Upper lobe of left lung (tissue), 4 donors: ENCODE results near the gene SIN3A.

Experiments used
- EP300 ChIP-seq, 4 donors: sonication (generic); formaldehyde crosslinking; IDR thresholded peaks; one replicate each; pipeline ENCODE4 v1.5.1; 2017; ENCODE audit warnings: antibody characterized with exemption in 4 of 4, control low read depth in 2 of 4
- TF ChIP-seq, protein P1 (sequence below), 6 experiments: fragments of 450-650 bp in 4 of 6; fragments of 200-600 bp in 2 of 6; sonication (generic) in 2 of 6; IDR thresholded peaks; one replicate each; pipeline ENCODE4 v1.5.1; 2016 to 2019; ENCODE audit warnings: antibody characterized with exemption in 6 of 6

DNA sequence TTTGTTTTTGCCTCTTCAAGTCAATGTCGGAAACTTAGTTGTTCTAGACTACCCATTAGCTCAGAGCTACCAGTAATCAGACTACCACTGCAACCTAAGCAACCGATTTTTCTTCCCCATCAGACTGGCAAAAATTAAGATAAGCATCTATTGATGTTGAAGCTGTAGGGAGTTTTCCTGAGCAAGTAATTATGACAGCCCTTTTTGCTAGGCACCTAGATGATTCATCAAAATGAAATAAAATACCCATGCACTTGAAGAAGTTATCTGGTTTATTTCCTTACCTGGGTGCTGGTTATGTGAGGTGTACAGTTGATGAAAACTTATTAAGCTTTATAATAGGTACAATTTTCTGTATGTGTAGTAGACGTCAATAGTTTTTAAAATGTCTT lies 116.2 kb downstream of the SIN3A start:
- TF ChIP-seq, protein P1, sequence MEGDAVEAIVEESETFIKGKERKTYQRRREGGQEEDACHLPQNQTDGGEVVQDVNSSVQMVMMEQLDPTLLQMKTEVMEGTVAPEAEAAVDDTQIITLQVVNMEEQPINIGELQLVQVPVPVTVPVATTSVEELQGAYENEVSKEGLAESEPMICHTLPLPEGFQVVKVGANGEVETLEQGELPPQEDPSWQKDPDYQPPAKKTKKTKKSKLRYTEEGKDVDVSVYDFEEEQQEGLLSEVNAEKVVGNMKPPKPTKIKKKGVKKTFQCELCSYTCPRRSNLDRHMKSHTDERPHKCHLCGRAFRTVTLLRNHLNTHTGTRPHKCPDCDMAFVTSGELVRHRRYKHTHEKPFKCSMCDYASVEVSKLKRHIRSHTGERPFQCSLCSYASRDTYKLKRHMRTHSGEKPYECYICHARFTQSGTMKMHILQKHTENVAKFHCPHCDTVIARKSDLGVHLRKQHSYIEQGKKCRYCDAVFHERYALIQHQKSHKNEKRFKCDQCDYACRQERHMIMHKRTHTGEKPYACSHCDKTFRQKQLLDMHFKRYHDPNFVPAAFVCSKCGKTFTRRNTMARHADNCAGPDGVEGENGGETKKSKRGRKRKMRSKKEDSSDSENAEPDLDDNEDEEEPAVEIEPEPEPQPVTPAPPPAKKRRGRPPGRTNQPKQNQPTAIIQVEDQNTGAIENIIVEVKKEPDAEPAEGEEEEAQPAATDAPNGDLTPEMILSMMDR (IDR thresholded peaks at IDR 0.05): no peak
- no peak for TF ChIP-seq EP300 (IDR thresholded peaks at IDR 0.05)
